ENCODE results near the gene DCTN2.

The DCTN2 gene

GRCh38 chr12:57485695-57486094, 61.3 kb downstream of the DCTN2 start:
- no peak for DNase-seq

- no peak for DNase-seq
Observed at GRCh38 chr12:57483466-57483865, 63.5 kb downstream of the DCTN2 start.

- DNase-seq, result no peak
Observed at GRCh38 chr12:57481671-57482070, 65.3 kb downstream of the DCTN2 start.
